ENCODE measurements around the gene LEPROT.
"Not testable (repeated sequence)": the region's sequence is repeated elsewhere in the genome, so short reads cannot be mapped to it uniquely, and the experiment has no call there.

The LEPROT gene

GRCh38 chr1:65437616-65438015 is 17.1 kb downstream of the LEPROT start:
- DNase-seq (ENCODE audit: low spot score) = no peak

- no peak for DNase-seq (ENCODE audit: low spot score)
Observed at GRCh38 chr1:65440322-65440900, 19.9 kb downstream of the LEPROT start.

- no peak for DNase-seq (ENCODE audit: low spot score)
Observed at GRCh38 chr1:65440915-65441314, 20.4 kb downstream of the LEPROT start.

GRCh38 chr1:65441464-65441863 is 21.0 kb downstream of the LEPROT start:
- DNase-seq (ENCODE audit: low spot score) = no peak

- no peak for DNase-seq (ENCODE audit: low spot score)
Observed at GRCh38 chr1:65442442-65442841, 22.0 kb downstream of the LEPROT start.

GRCh38 chr1:65443647-65444046 is 23.2 kb downstream of the LEPROT start:
- DNase-seq (ENCODE audit: low spot score) = no peak

GRCh38 chr1:65444128-65444640 is 23.7 kb downstream of the LEPROT start:
- no peak for DNase-seq (ENCODE audit: low spot score)

- DNase-seq (ENCODE audit: low spot score) = no peak
Observed at GRCh38 chr1:65445837-65446236, 25.4 kb downstream of the LEPROT start.

GRCh38 chr1:65449214-65449823 is 28.9 kb downstream of the LEPROT start:
- DNase-seq (ENCODE audit: low spot score) = peak; percentile 26

- DNase-seq (ENCODE audit: low spot score) = not testable (repeated sequence)
Observed at GRCh38 chr1:65455678-65456077, 35.2 kb downstream of the LEPROT start.

- DNase-seq (ENCODE audit: low spot score) = no peak
Observed at GRCh38 chr1:65456481-65456880, 36.0 kb downstream of the LEPROT start.

GRCh38 chr1:65457868-65458267 is 37.4 kb downstream of the LEPROT start:
- DNase-seq (ENCODE audit: low spot score) = no peak

- no peak for DNase-seq (ENCODE audit: low spot score)
Observed at GRCh38 chr1:65458730-65459396, 38.4 kb downstream of the LEPROT start.

- DNase-seq (ENCODE audit: low spot score) = peak; percentile 35
Observed at GRCh38 chr1:65459397-65459768, 38.9 kb downstream of the LEPROT start.

GRCh38 chr1:65465837-65466236 is 45.4 kb downstream of the LEPROT start:
- DNase-seq (ENCODE audit: low spot score) = not testable (repeated sequence)

GRCh38 chr1:65467536-65467935 is 47.1 kb downstream of the LEPROT start:
- DNase-seq (ENCODE audit: low spot score) = peak; percentile 58

GRCh38 chr1:65469126-65469888 is 48.8 kb downstream of the LEPROT start:
- DNase-seq (ENCODE audit: low spot score) = no peak

GRCh38 chr1:65469889-65470340 is 49.4 kb downstream of the LEPROT start:
- DNase-seq (ENCODE audit: low spot score) = no peak

- no peak for DNase-seq (ENCODE audit: low spot score)
Observed at GRCh38 chr1:65470766-65471165, 50.3 kb downstream of the LEPROT start.

GRCh38 chr1:65471213-65471833 is 50.9 kb downstream of the LEPROT start:
- no peak for DNase-seq (ENCODE audit: low spot score)

GRCh38 chr1:65471861-65472332 is 51.4 kb downstream of the LEPROT start:
- no peak for DNase-seq (ENCODE audit: low spot score)

- DNase-seq (ENCODE audit: low spot score) = no peak
Observed at GRCh38 chr1:65476327-65476726, 55.9 kb downstream of the LEPROT start.

Data from iPS-NIHi11 (cell line).